OCI-LY3 (cell line): ENCODE measurements around the gene DGKB.

Experiments
- H2AFZ ChIP-seq: fragments of 200-600, 300-600 bp; shearing (Covaris generic); 2 replicates; pipeline ENCODE4 v1.6.0; 2014; ENCODE audit warnings: antibody characterized with exemption, low read depth, low read length
- H3K27ac ChIP-seq: fragments of 200-600, 300-600 bp; sonication (generic); 2 replicates; pipeline ENCODE4 v1.5.1; 2014; ENCODE audit warnings: mild to moderate bottlenecking, low read length, moderate library complexity, mixed read lengths
- H3K27me3 ChIP-seq: fragments of 200-600, 300-600 bp; sonication (generic); 2 replicates; pipeline ENCODE4 v1.6.1; 2014; ENCODE audit warnings: low read depth, low read length, mixed read lengths
- H3K36me3 ChIP-seq: fragments of 200-600, 300-600 bp; sonication (generic); replicated peaks from 2 replicates; pipeline ENCODE3; 2014; ENCODE audit warnings: low read depth, low read length, mixed read lengths
- H3K4me1 ChIP-seq: fragments of 300-600, 200-600 bp; sonication (generic); 2 replicates; pipeline ENCODE4 v1.6.1; 2014; ENCODE audit warnings: low read length, mixed read lengths
- H3K4me2 ChIP-seq: fragments of 200-600, 300-600 bp; sonication (generic); 2 replicates; pipeline ENCODE4 v1.6.1; 2014; ENCODE audit warnings: low read length, mixed read lengths
- H3K4me3 ChIP-seq: fragments of 300-600, 200-600 bp; sonication (generic); 2 replicates; pipeline ENCODE4 v1.5.1; 2014; ENCODE audit warnings: antibody characterized with exemption, mild to moderate bottlenecking, low read length, moderate library complexity
- H3K79me2 ChIP-seq: fragments of 300-600, 200-600 bp; shearing (Covaris generic); 2 replicates; pipeline ENCODE4 v1.6.1; 2014; ENCODE audit warnings: mild to moderate bottlenecking, low read length, mixed read lengths
- H3K9ac ChIP-seq: fragments of 300-600, 200-600 bp; shearing (Covaris generic); 2 replicates; pipeline ENCODE4 v1.6.0; 2014; ENCODE audit warnings: mild to moderate bottlenecking, low read length, moderate library complexity
- H3K9me3 ChIP-seq: fragments of 200-600, 300-600 bp; shearing (Covaris generic); 2 replicates; pipeline ENCODE4 v1.6.1; 2014; ENCODE audit warnings: low read length, mixed read lengths; ENCODE audit not compliant: insufficient read depth
- H4K20me1 ChIP-seq: fragments of 200-600, 300-600 bp; sonication (generic); 2 replicates; pipeline ENCODE4 v1.6.1; 2016; ENCODE audit warnings: low read length, mixed read lengths; ENCODE audit not compliant: insufficient read depth
- CTCF ChIP-seq: fragments of 200-600, 300-600 bp; sonication (generic); IDR thresholded peaks from 2 replicates; pipeline ENCODE4 v1.5.1; 2014; ENCODE audit warnings: antibody characterized with exemption, low read length, low read depth
- EZH2phosphoT487 ChIP-seq: fragments of 200-600 bp; shearing (Covaris generic); IDR thresholded peaks from 2 replicates; pipeline ENCODE4 v1.6.1; 2018; ENCODE audit warnings: antibody characterized with exemption, mixed run types, low read depth

DGKB gene

GRCh38 chr7:14582010-14582409 lies 320.5 kb downstream of the DGKB start:
- no peak overlapping the region for H2AFZ ChIP-seq
- H3K27me3 ChIP-seq: no peaks in the 10 kb centered on the region
- no peaks in the 10 kb centered on the region for H3K36me3 ChIP-seq
- TF ChIP-seq CTCF (no peak), EZH2phosphoT487 (no peak)
- no peak overlapping the region for H3K9ac ChIP-seq
- no peak overlapping the region for H3K4me2 ChIP-seq
- no peaks in the 10 kb centered on the region for H3K9me3 ChIP-seq
- no peak overlapping the region for H3K27ac ChIP-seq
- no peaks in the 10 kb centered on the region for H4K20me1 ChIP-seq
- H3K79me2 ChIP-seq: no peaks in the 10 kb centered on the region
- no peak overlapping the region for H3K4me3 ChIP-seq
- no peaks in the 10 kb centered on the region for H3K4me1 ChIP-seq

GRCh38 chr7:14579971-14580370 lies 322.6 kb downstream of the DGKB start:
- no peaks in the 10 kb centered on the region for H3K27me3 ChIP-seq
- no peak overlapping the region for H3K4me2 ChIP-seq
- H3K9me3 ChIP-seq: no peaks in the 10 kb centered on the region
- no peak overlapping the region for H3K9ac ChIP-seq
- no peaks in the 10 kb centered on the region for H3K79me2 ChIP-seq
- TF ChIP-seq CTCF: no peak
- TF ChIP-seq EZH2phosphoT487: no peak
- H4K20me1 ChIP-seq: no peaks in the 10 kb centered on the region
- no peak overlapping the region for H3K27ac ChIP-seq
- no peaks in the 10 kb centered on the region for H3K36me3 ChIP-seq
- H3K4me1 ChIP-seq: no peaks in the 10 kb centered on the region
- no peak overlapping the region for H2AFZ ChIP-seq
- H3K4me3 ChIP-seq: no peak overlapping the region

GRCh38 chr7:14576578-14576977 lies 326.0 kb downstream of the DGKB start:
- no peaks in the 10 kb centered on the region for H3K9me3 ChIP-seq

GRCh38 chr7:14570750-14571607 lies 331.6 kb downstream of the DGKB start:
- Histone ChIP-seq H3K36me3 (no peaks in the 10 kb centered on the region), H3K4me1 (no peaks in the 10 kb centered on the region), H3K4me3 (no peak overlapping the region), H3K4me2 (no peak overlapping the region), H3K79me2 (no peaks in the 10 kb centered on the region), H3K27me3 (no peaks in the 10 kb centered on the region), H3K9ac (no peak overlapping the region), H3K27ac (no peak overlapping the region), H4K20me1 (no peaks in the 10 kb centered on the region), H3K9me3 (no peaks in the 10 kb centered on the region), H2AFZ (no peak overlapping the region)
- TF ChIP-seq CTCF (no peak), EZH2phosphoT487 (no peak)

More at GRCh38 chr7:14576578-14576977, 326.0 kb downstream of the DGKB start:
- Histone ChIP-seq H2AFZ (no peak overlapping the region), H3K27me3 (no peaks in the 10 kb centered on the region), H3K9ac (no peak overlapping the region), H4K20me1 (no peaks in the 10 kb centered on the region), H3K36me3 (no peaks in the 10 kb centered on the region), H3K27ac (no peak overlapping the region), H3K4me2 (no peak overlapping the region), H3K4me3 (no peak overlapping the region), H3K79me2 (no peaks in the 10 kb centered on the region), H3K4me1 (no peaks in the 10 kb centered on the region)
- TF ChIP-seq CTCF: no peak
- no peak for TF ChIP-seq EZH2phosphoT487
